Thoracic aorta (tissue), 2 donors: ENCODE measurements around the gene UGT1A6. TPM values are rescaled to one million over a fixed set of nuclear protein-coding genes. Genes with fewer than 3 reads are reported as not detected.
A peak's percentile ranks its signal among the peaks of the same experiment; 100 is the strongest.

ENCODE experiments used
- ATAC-seq: fragments of 150-250 bp; one replicate; pipeline ENCODE4 v1.8.0; 2017; ENCODE audit warnings: low read depth; ENCODE audit not compliant: insufficient number of reproducible peaks, low FRiP score
- DNase-seq: peaks from one replicate; pipeline ENCODE4 v3.0.0-alpha.2; 2020; ENCODE audit warnings: low spot score
- H3K27ac ChIP-seq, 2 donors: fragments of 200-600 bp; sonication (generic); 1 replicate in 1 of 2; 2 replicates in 1 of 2; pipeline ENCODE4 v1.5.1; 2016; ENCODE audit warnings: mild to moderate bottlenecking in 2 of 2, moderate library complexity in 2 of 2
- H3K27me3 ChIP-seq: fragments of 200-600 bp; sonication (generic); replicated peaks from 2 replicates; pipeline ENCODE4 v1.6.0; 2016; ENCODE audit warnings: mild to moderate bottlenecking; ENCODE audit not compliant: insufficient read depth
- H3K36me3 ChIP-seq: fragments of 200-600 bp; sonication (generic); one replicate; pipeline ENCODE4 v1.5.1; 2016
- H3K4me1 ChIP-seq, 2 donors: fragments of 200-600 bp; sonication (generic); 1 replicate in 1 of 2; 2 replicates in 1 of 2; pipeline versions ENCODE4 v1.5.1 to v1.6.0; 2016; ENCODE audit warnings: low read depth in 2 of 2, mild to moderate bottlenecking in 1 of 2; ENCODE audit not compliant: control insufficient read depth in 1 of 2
- H3K4me3 ChIP-seq: fragments of 200-600 bp; sonication (generic); 2 replicates; pipeline ENCODE4 v1.5.1; 2016; ENCODE audit warnings: mild to moderate bottlenecking
- H3K9me3 ChIP-seq: fragments of 200-600 bp; sonication (generic); 2 replicates; pipeline ENCODE4 v1.5.1; 2016
- total RNA-seq, 2 donors: library from RNA; depleted of rRNA; stranded (reverse); fragments of >200 nt; gene quantifications; one replicate each; pipeline versions ENCODE4 v1.1.0 to v1.2.3, GENCODE V29; 2016
- TF ChIP-seq, protein P1 (sequence below): fragments of 200-600 bp; sonication (generic); IDR thresholded peaks from one replicate; pipeline ENCODE4 v1.5.1; 2019; ENCODE audit warnings: antibody characterized with exemption

The UGT1A6 gene
- total RNA-seq, 2 donors from 2014 or later = not detected

DNA sequence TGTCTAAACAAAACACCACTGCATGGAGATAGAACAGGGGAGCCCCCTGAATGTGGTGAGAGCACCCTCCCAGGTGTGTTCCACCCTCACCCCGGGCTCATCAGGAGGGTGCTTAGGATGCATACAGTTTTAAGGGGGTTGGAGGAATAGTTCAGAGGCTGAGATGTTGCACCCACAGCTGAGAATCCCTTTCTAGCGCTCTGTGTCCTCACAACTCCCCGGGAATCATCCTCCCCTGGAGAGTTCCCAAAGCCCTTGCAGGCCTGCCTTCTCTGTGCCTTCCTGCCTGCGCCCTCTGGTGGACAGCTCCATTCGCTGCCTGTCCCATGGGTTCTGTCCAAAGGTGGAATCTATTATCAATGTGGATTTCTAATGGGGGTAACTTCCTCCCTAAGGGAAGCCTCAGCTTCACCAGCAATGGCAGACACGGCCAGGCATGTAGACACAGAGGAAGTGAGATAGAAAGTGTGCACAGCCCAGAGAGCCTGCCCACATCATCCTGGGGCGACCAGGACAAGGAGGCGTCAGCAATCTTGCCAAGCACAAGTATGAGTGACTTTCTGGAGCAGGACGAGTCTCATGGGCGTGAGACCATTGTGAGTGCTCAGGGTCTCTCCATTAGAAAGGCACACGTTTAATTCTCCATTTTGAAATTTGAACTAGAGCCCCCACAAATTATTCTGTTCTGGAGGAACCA is 18.8 kb downstream of the UGT1A6 start:
- Histone ChIP-seq H3K27ac (no peak overlapping the region), H3K4me1 (peaks cover 0 to 4% of the 10 kb centered on the region in 2 donors), H3K9me3 (no peaks in the 10 kb centered on the region), H3K4me3 (no peak overlapping the region), H3K36me3 (no peaks in the 10 kb centered on the region), H3K27me3 (no peaks in the 10 kb centered on the region)
- ATAC-seq (peak; percentile 58), DNase-seq (no peak)
- TF ChIP-seq, protein P1, sequence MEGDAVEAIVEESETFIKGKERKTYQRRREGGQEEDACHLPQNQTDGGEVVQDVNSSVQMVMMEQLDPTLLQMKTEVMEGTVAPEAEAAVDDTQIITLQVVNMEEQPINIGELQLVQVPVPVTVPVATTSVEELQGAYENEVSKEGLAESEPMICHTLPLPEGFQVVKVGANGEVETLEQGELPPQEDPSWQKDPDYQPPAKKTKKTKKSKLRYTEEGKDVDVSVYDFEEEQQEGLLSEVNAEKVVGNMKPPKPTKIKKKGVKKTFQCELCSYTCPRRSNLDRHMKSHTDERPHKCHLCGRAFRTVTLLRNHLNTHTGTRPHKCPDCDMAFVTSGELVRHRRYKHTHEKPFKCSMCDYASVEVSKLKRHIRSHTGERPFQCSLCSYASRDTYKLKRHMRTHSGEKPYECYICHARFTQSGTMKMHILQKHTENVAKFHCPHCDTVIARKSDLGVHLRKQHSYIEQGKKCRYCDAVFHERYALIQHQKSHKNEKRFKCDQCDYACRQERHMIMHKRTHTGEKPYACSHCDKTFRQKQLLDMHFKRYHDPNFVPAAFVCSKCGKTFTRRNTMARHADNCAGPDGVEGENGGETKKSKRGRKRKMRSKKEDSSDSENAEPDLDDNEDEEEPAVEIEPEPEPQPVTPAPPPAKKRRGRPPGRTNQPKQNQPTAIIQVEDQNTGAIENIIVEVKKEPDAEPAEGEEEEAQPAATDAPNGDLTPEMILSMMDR = peak; percentile 75

DNA sequence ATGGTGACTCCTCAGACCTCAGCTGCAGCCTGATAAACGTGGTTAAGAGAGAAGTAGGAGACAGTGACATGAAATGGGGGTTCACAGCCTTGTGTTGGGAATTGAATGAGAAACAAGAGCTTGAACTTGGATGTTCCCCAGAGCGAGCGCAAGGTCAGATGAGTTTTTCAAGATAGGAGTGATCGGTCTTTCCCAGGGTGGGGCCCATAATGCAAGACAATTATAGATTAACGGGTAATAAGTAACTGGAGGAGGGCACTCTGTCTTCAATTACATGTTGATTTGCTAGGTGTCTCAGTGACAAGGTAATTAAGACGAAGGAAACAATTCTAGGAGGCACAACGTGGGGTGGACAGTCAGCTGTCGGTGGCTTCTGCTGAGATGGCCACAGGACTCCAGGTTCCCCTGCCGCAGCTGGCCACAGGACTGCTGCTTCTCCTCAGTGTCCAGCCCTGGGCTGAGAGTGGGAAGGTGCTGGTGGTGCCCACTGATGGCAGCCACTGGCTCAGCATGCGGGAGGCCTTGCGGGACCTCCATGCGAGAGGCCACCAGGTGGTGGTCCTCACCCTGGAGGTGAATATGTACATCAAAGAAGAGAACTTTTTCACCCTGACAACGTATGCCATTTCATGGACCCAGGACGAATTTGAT is 20.0 kb downstream of the UGT1A6 start, which contains the start of gene UGT1A5:
TSS of gene UGT1A5 (plus strand) at position 297 of the 651 bp plus-strand sequence. CDS start at position 382, 85 bp downstream.
- DNase-seq (no peak), ATAC-seq (no peak)
- Histone ChIP-seq H3K27me3 (no peaks in the 10 kb centered on the region), H3K4me3 (no peak within 1 kb of the TSS), H3K27ac (no peak within 1 kb of the TSS), H3K36me3 (no peaks in the 10 kb centered on the region), H3K9me3 (no peaks in the 10 kb centered on the region), H3K4me1 (no peaks in the 10 kb centered on the region)
- TF ChIP-seq, protein P1 = no peak

DNA sequence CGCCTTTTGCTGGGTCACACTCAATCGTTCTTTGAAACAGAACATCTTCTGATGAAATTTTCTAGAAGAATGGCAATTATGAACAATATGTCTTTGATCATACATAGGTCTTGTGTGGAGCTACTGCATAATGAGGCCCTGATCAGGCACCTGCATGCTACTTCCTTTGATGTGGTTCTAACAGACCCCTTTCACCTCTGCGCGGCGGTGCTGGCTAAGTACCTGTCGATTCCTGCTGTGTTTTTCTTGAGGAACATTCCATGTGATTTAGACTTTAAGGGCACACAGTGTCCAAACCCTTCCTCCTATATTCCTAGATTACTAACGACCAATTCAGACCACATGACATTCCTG is 20.5 kb downstream of the UGT1A6 start:
- TF ChIP-seq, protein P1 = no peak
- no peaks in the 10 kb centered on the region for H3K9me3 ChIP-seq
- H3K36me3 ChIP-seq = no peaks in the 10 kb centered on the region
- DNase-seq (no peak), ATAC-seq (no peak)
- no peak overlapping the region for H3K4me3 ChIP-seq
- H3K27ac ChIP-seq = no peak overlapping the region
- no peaks in the 10 kb centered on the region for H3K4me1 ChIP-seq
- no peaks in the 10 kb centered on the region for H3K27me3 ChIP-seq

DNA sequence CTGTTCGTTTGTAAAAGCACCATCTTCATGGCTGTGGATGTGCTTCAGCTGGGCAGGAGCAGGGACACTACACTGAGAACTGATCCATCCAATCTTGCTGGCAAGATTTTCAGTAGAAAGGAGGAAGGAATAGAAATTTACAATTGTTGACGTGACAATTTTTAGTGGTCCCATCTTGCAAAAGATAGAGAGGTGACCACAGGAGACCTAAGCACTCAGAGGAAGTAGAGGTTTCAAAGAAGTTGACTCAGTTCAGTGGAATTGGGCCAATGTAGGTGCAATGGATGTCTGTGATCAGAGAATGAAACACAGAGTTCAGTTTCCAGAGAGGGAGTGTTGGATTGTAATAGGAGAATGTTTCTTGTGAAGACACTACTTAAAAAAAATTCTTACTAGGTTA is 21.4 kb downstream of the UGT1A6 start:
- no peaks in the 10 kb centered on the region for H3K9me3 ChIP-seq
- H3K36me3 ChIP-seq = no peaks in the 10 kb centered on the region
- TF ChIP-seq, protein P1 = no peak
- H3K4me1 ChIP-seq = no peaks in the 10 kb centered on the region
- no peak overlapping the region for H3K27ac ChIP-seq
- ATAC-seq (no peak), DNase-seq (no peak)
- H3K27me3 ChIP-seq = no peaks in the 10 kb centered on the region
- H3K4me3 ChIP-seq = no peak overlapping the region

DNA sequence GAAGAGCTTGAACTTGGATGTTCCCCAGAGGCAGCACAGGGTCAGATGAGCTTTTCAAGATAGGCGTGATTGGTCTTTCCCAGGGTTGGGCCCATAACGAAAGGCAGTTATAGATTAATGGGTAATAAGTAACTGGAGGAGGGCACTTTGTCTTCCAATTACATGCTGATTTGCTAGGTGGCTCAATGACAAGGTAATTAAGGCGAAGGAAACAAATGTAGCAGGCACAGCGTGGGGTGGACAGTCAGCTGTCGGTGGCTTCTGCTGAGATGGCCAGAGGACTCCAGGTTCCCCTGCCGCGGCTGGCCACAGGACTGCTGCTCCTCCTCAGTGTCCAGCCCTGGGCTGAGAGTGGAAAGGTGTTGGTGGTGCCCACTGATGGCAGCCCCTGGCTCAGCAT is 25.9 kb downstream of the UGT1A6 start, which contains the start of gene UGT1A4:
TSS of gene UGT1A4 (plus strand) at position 185 of the 400 bp plus-strand sequence. CDS start at position 270, 85 bp downstream.
- TF ChIP-seq, protein P1 = no peak
- Histone ChIP-seq H3K27me3 (no peaks in the 10 kb centered on the region), H3K36me3 (no peaks in the 10 kb centered on the region), H3K27ac (no peak within 1 kb of the TSS), H3K4me3 (no peak within 1 kb of the TSS), H3K4me1 (no peaks in the 10 kb centered on the region), H3K9me3 (no peaks in the 10 kb centered on the region)
- DNase-seq (no peak), ATAC-seq (no peak)
